Heart left ventricle (tissue), 16 donors: Measurements from ENCODE around the gene PCED1B. TPM values are rescaled to one million over a fixed set of nuclear protein-coding genes. Genes with fewer than 3 reads are reported as not detected.

ENCODE experiments used
- ATAC-seq, 4 donors: fragments of 200-7000 bp; cut with Tn5 transposase; one replicate each; pipeline ENCODE4 v1.9.1; 2020 to 2022; ENCODE audit warnings: moderate library complexity in 4 of 4, mild to moderate bottlenecking in 3 of 4, moderate number of reproducible peaks in 1 of 4
- DNase-seq, 5 donors: peaks; one replicate each; pipeline ENCODE4 v3.0.0-alpha.2; 2020
- H3K27ac ChIP-seq, 12 donors: fragments of 200-600 bp; sonication (generic) in 4 of 12; one replicate each; pipeline versions ENCODE4 v1.5.0 to v1.8.0; 2016 to 2022; ENCODE audit warnings: mild to moderate bottlenecking in 2 of 12
- H3K27me3 ChIP-seq, 9 donors: fragments of 200-600 bp; sonication (generic) in 2 of 9; one replicate each; pipeline versions ENCODE4 v1.5.1 to v1.8.0; 2016 to 2022; ENCODE audit warnings: mild to moderate bottlenecking in 3 of 9
- H3K36me3 ChIP-seq, 9 donors: fragments of 200-600 bp; sonication (generic) in 2 of 9; one replicate each; pipeline versions ENCODE4 v1.5.0 to v1.8.0; 2018 to 2022; ENCODE audit warnings: mild to moderate bottlenecking in 2 of 9
- H3K4me1 ChIP-seq, 12 donors: fragments of 200-600 bp; sonication (generic) in 4 of 12; one replicate each; pipeline versions ENCODE4 v1.5.0 to v1.8.0; 2016 to 2022; ENCODE audit warnings: mild to moderate bottlenecking in 3 of 12
- H3K4me3 ChIP-seq, 12 donors: fragments of 200-600 bp; sonication (generic) in 4 of 12; one replicate each; pipeline versions ENCODE4 v1.5.0 to v1.8.0; 2017 to 2022; ENCODE audit warnings: mild to moderate bottlenecking in 9 of 12, moderate library complexity in 4 of 12
- H3K9me3 ChIP-seq, 12 donors: fragments of 200-600 bp; sonication (generic) in 4 of 12; one replicate each; pipeline versions ENCODE4 v1.5.0 to v1.8.0; 2016 to 2022; ENCODE audit warnings: mild to moderate bottlenecking in 1 of 12
- CTCF ChIP-seq, 12 donors: fragments of 200-600 bp; sonication (generic) in 4 of 12; IDR thresholded peaks; one replicate each; pipeline versions ENCODE4 v1.5.0 to v1.8.0; 2018 to 2022; ENCODE audit warnings: antibody characterized with exemption in 12 of 12, mild to moderate bottlenecking in 5 of 12
- POLR2A ChIP-seq, 2 donors: fragments of 450-650 bp; IDR thresholded peaks; one replicate each; pipeline ENCODE4 v1.6.1; 2017; ENCODE audit warnings: antibody characterized with exemption in 2 of 2, mild to moderate bottlenecking in 2 of 2, moderate library complexity in 2 of 2
- WGBS, 4 donors: extraction: QIAGEN DNeasy Blood & Tissue Kit in 2 of 4; methylation state at CpG; one replicate each; pipeline versions ENCODE4 v1.1.5 to v1.1.7; 2013 to 2018; 5-methylcytosine and 5-hydroxymethylcytosine counted together
- intact Hi-C, 10 donors: fragments of 100-400 bp; cut with DNase I; formaldehyde crosslinking; loops; one replicate each; pipeline versions ENCODE4 v1.11.1 to v1.14.2; 2022
- polyA plus RNA-seq, 2 donors: library from polyadenylated mRNA; stranded (reverse); fragments of 200-250 nt; gene quantifications; one replicate each; pipeline ENCODE4 v1.2.3, GENCODE V29; 2013
- total RNA-seq, 9 donors: library from RNA; depleted of rRNA in 2 of 9; stranded (reverse); fragments of >200 nt in 2 of 9; fragmentation: NEBNext Ultra II Directional in 3 of 9; extraction: Animal tissue kit (Norgen Biotek cat#: 25700) in 3 of 9; gene quantifications; one replicate each; pipeline versions ENCODE4 v1.1.0 to v1.2.4, GENCODE V29; 2016 to 2023
- donor health status: ischemic (EF 13 %, LVEDD 7.1; RV severe dilation, severe dysfunction).
- donor health status: healthy with polysubstance abuse.
- donor health status: DM: no; HTN: yes; CAD: no.
- donor health status: DM: no; HTN: no; CAD: no.
- donor health status: ischemic (EF 25% LVEDD 6.9; RV normal size, moderate dysfunction).
- donor health status: ischemic (EF 25% LVEDD 5.7; RV mildly dilated, moderate dysfunction).
- donor health status: healthy.
- donor health status: DM: yes; HTN: yes; CAD: no.
- donor health status: ischemic (EF 35%, LVEDD 5.7; RV mildly dilated, moderate dysfunction).
- donor health status: nonischemic (EF 11% LVEDD 7.7; RV severe dilation, severe dysfunction).
- donor health status: DM: yes; HTN: yes; CAD: no.
- donor health status: PGD.
- donor health status: ischemic (EF 29% LVEDD 5.4; RV normal size, mild dysfunction).
- donor health status: nonischemic (EF 23%, LVEDD 6.1; RV moderate dilation, normal function).

PCED1B gene
- total and polyA plus RNA-seq, 11 donors, result 0.39 to 9.5 (median 0.72) TPM; not detected in 2

DNA sequence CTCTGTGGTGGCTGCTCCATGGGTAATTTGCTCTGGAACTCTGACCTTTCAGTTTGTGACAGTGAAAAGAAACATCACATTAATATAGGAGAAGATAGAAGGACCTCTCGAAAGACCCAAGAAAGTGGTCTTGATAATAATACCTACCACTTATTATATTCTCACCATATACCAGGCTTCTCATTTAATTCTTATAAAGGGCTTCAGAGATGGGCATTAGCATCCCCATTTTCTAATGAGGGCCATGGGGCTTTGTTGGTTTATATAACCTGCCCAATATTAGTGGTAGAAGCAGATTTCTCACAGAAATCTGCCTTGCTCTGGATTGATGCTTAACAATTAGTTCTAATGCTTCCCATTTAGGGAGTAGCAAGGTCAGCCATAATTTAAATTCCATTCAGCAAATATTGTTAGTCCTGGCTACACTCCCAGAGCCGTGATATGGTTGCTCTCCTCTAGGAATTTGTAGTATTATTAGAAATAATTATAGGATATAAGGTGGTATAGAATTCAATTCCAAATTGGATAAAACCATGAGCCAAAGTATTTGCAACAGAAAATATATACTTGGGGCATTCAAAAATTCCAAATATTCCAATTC lies 7.8 kb downstream of the PCED1B start:
- Histone ChIP-seq H3K9me3 (peaks cover 0 to 5% (median 0%) of the 10 kb centered on the region in 12 donors), H3K27me3 (no peaks in the 10 kb centered on the region), H3K36me3 (no peaks in the 10 kb centered on the region), H3K4me3 (no peak overlapping the region), H3K4me1 (peaks cover 0 to 61% (median 14%) of the 10 kb centered on the region in 12 donors), H3K27ac (peak overlapping the region in 1 of 12 donors; percentile 95)
- intact Hi-C loops, result no loop called here
- ATAC-seq, result no peak
- TF ChIP-seq CTCF (IDR thresholded peaks at IDR 0.05) (no peak), POLR2A (IDR thresholded peaks at IDR 0.05) (no peak)
- DNase-seq, result no peak
- WGBS, 4 donors, result 44 to 61% (median 52%) methylated on average over 2 of the region's 2 CpGs

DNA sequence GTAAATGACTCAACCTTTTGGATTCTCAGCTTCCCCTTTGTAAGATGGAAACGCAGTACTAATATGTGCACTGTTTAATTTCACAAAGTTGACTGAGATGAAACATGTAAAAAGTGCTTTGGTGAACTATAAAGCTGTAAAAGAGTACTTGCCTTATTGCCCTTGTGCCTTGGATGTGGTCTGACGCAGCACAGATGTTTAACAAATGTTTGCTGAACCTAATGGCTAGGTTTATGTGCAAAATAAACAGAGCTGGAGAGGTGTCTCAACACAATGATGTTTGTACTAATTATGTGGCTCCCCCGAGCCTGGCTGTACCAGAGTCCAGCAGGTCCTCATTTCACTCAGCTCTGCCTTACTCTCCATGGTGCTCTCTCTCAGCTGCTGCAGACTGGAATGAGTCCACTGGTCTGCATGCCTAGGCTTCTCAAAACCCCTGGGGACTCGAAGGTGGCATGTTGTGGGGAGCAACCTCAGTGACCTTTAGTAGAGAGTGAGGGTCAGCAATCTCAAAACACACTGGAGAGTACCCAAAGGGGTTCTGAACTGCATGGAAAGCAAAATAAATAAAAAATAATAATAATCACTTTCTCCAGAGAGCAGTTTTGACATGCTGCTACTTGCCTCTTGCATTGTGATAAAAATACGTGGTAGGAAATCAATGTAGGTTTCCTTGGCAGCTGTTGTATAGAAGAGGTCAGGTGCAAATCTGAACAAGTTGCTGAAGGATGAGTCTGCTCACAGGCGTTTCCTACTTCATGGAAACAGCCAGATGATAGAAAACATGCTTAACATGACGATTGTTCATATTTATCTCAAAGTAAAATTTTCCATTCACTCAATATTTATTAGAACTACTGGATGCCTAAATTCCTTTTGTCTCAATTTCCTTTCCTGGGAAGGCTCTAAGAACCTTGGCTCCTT lies 8.9 kb downstream of the PCED1B start:
- H3K4me1 ChIP-seq, result peaks cover 0 to 51% (median 14%) of the 10 kb centered on the region in 12 donors
- TF ChIP-seq POLR2A (IDR thresholded peaks at IDR 0.05) (no peak), CTCF (IDR thresholded peaks at IDR 0.05) (no peak)
- peaks cover 0 to 5% (median 0%) of the 10 kb centered on the region in 12 donors for H3K9me3 ChIP-seq
- H3K36me3 ChIP-seq, result no peaks in the 10 kb centered on the region
- H3K27ac ChIP-seq, result peak overlapping the region in 2 of 12 donors; percentile 21 to 95
- intact Hi-C loops, result no loop called here
- H3K27me3 ChIP-seq, result no peaks in the 10 kb centered on the region
- no peak for DNase-seq
- ATAC-seq, result no peak
- WGBS, 4 donors, result 59 to 62% (median 60%) methylated on average over 7 of the region's 7 CpGs
- no peak overlapping the region for H3K4me3 ChIP-seq

- H3K36me3 ChIP-seq, result no peaks in the 10 kb centered on the region
- H3K4me1 ChIP-seq, result peaks cover 0 to 29% (median 8%) of the 10 kb centered on the region in 12 donors
- no peaks in the 10 kb centered on the region for H3K27me3 ChIP-seq
- TF ChIP-seq POLR2A (IDR thresholded peaks at IDR 0.05) (no peak), CTCF (IDR thresholded peaks at IDR 0.05) (no peak)
- DNase-seq, result no peak
- intact Hi-C loops, result no loop called here
- 87 to 92% (median 89%) methylated on average over 2 of the region's 2 CpGs for whole genome bisulfite sequencing, 4 donors
- H3K4me3 ChIP-seq, result no peak overlapping the region
- H3K27ac ChIP-seq, result peak overlapping the region in 1 of 12 donors; percentile 95
- H3K9me3 ChIP-seq, result peaks cover 0 to 5% (median 0%) of the 10 kb centered on the region in 12 donors
- no peak for ATAC-seq
Observed at GRCh38 chr12:47091009-47091408, 11.6 kb downstream of the PCED1B start.

DNA sequence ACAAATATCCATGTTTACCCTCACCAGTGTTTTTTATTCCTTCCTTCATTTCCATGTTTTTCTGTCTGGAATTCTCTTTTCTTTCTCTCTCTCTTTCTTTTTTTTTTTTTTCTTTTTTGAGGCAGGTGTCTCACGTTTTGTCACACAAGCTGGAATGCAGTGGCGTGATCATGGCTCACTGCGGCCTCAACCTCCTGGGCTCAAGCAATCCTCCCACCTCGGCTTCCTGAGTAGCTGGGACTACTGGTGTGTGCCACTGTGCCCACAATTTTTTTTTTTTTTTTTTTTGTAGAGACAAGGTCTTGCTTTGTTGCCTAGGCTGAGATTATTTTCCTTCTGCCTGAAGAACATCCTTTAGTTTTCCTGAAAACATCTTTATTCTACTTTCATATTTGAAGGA lies 15.4 kb downstream of the PCED1B start:
- Histone ChIP-seq H3K27me3 (no peaks in the 10 kb centered on the region), H3K4me3 (no peak overlapping the region), H3K9me3 (peaks cover 0 to 5% (median 0%) of the 10 kb centered on the region in 12 donors), H3K36me3 (no peaks in the 10 kb centered on the region), H3K27ac (no peak overlapping the region), H3K4me1 (peaks cover 0 to 7% (median 0%) of the 10 kb centered on the region in 12 donors)
- intact Hi-C loops, result no loop called here
- DNase-seq (no peak), ATAC-seq (no peak)
- no peak for TF ChIP-seq CTCF (IDR thresholded peaks at IDR 0.05)
- TF ChIP-seq POLR2A (IDR thresholded peaks at IDR 0.05), result no peak
- 80 to 96% (median 89%) methylated on average over 4 of the region's 4 CpGs for WGBS, 4 donors
